Measurements from ENCODE around the gene BCAS3. TPM values are rescaled to one million over a fixed set of nuclear protein-coding genes. Genes with fewer than 3 reads are reported as not detected.

BCAS3 gene
- total RNA-seq, 1 experiment from 2014 or later = 26.3 TPM

DNA sequence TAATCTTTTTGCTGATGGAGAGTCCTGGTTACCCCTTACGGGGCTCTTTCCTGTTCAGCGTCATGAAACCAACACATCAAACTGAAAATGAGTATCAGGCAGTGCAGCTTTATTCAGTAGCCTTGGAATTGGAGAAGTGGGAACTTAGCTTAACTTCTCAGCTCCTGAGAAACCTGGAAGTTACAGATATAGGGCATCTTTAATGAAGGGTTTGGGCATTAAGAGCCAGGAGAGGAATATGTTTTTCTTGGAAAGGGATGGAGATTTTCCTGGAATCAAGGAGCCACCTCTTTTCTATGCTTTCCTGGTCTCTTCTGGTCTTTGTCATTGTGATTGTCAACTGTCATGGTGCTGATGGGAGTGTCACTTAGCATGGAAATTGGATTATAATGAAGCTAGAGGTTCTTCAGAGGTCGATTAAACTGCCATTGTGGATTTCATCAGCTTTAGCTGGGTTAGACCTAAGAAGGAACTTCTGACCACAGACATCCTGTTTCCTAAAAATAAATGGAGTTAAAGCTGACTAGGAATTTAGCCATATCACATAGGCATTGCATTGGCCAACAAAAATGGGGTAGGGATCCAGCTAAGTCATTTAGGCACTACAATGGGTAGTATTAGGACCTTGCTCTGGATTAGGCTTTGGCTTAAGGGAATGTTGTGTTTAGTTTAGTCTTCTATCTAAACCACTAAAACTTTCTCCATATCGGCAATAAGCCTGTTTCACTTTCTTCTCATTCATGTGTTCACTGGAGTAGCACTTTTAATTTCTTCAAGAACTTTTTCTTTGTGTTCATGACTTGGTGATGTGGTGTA lies 186.4 kb downstream of the BCAS3 start:
- Histone ChIP-seq H3K27me3 (ENCODE audit: insufficient read depth, low read length) (no peaks in the 10 kb centered on the region), H3K4me2 (ENCODE audit: low read length) (no peak overlapping the region), H2AFZ (ENCODE audit: low read depth, low read length, poor library complexity, severe bottlenecking) (no peak overlapping the region), H4K20me1 (ENCODE audit: insufficient read depth) (no peaks in the 10 kb centered on the region), H3K4me1 (ENCODE audit: control insufficient read depth in 1 of 2, insufficient read depth in 2 of 2, low read length in 2 of 2) (no peaks in the 10 kb centered on the region), H3K9me3 (ENCODE audit: control insufficient read depth in 1 of 2, insufficient read depth in 1 of 2, low read depth in 1 of 2, low read length in 2 of 2) (no peaks in the 10 kb centered on the region), H3K4me3 (replicated peaks in 1 of 2; ENCODE audit: low read depth in 1 of 2, low read length in 2 of 2) (no peak overlapping the region), H3K27ac (ENCODE audit: low read depth, low read length) (no peak overlapping the region), H3K9me2 (ENCODE audit: insufficient read depth) (no peaks in the 10 kb centered on the region), H3K79me2 (ENCODE audit: insufficient read depth, low read length) (no peaks in the 10 kb centered on the region), H3K9ac (ENCODE audit: low read length) (no peak overlapping the region), H3K36me3 (ENCODE audit: control insufficient read depth in 1 of 2, insufficient read depth in 2 of 2, low read length in 2 of 2) (no peaks in the 10 kb centered on the region)
- RAD21 ChIA-PET (ENCODE audit: low non-redundant PET in 1 of 2, low total read pairs in 2 of 2, uncharacterized antibody in 2 of 2, unreplicated experiment in 2 of 2) = no interaction called here
- ATAC-seq (no peak), DNase-seq (ENCODE audit: low read depth, low spot score) (no peak)
- intact Hi-C loops (cut with micrococcal nuclease) = no loop called here
- POLR2A ChIA-PET = no interaction called here
- no peak for TF ChIP-seq ZNF274 (IDR thresholded peaks at IDR 0.05; ENCODE audit: low read depth, low read length)
- no peak for TF ChIP-seq EZH2phosphoT487 (IDR thresholded peaks at IDR 0.05; ENCODE audit: borderline replicate concordance)
- TF ChIP-seq RAD21 (IDR thresholded peaks at IDR 0.05; ENCODE audit: low read depth) = no peak
- CTCF ChIA-PET = no interaction called here
- BruUV-seq (replicated peaks) = no TSS peak

DNA sequence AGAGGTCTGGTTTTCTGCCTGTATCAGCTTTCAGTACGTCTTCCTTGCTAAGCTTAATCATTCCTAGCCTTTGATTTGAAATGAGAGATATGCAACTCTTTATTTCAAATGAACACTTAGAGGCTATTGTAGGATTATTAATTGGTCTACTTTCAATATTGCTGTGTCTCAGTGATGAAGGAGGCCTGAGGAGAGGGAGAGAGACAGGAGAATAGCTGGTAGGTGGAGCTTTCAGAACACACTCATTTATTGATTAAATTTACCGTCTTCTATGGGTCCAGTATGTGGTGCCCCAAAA lies 187.0 kb downstream of the BCAS3 start:
- Histone ChIP-seq H3K4me2 (ENCODE audit: low read length) (no peak overlapping the region), H3K27me3 (ENCODE audit: insufficient read depth, low read length) (no peaks in the 10 kb centered on the region), H3K79me2 (ENCODE audit: insufficient read depth, low read length) (no peaks in the 10 kb centered on the region), H4K20me1 (ENCODE audit: insufficient read depth) (no peaks in the 10 kb centered on the region), H3K27ac (ENCODE audit: low read depth, low read length) (no peak overlapping the region), H3K9me2 (ENCODE audit: insufficient read depth) (no peaks in the 10 kb centered on the region), H3K9ac (ENCODE audit: low read length) (no peak overlapping the region), H2AFZ (ENCODE audit: low read depth, low read length, poor library complexity, severe bottlenecking) (no peak overlapping the region), H3K4me1 (ENCODE audit: control insufficient read depth in 1 of 2, insufficient read depth in 2 of 2, low read length in 2 of 2) (no peaks in the 10 kb centered on the region), H3K9me3 (ENCODE audit: control insufficient read depth in 1 of 2, insufficient read depth in 1 of 2, low read depth in 1 of 2, low read length in 2 of 2) (no peaks in the 10 kb centered on the region), H3K36me3 (ENCODE audit: control insufficient read depth in 1 of 2, insufficient read depth in 2 of 2, low read length in 2 of 2) (no peaks in the 10 kb centered on the region), H3K4me3 (replicated peaks in 1 of 2; ENCODE audit: low read depth in 1 of 2, low read length in 2 of 2) (no peak overlapping the region)
- TF ChIP-seq POLR2AphosphoS5 (IDR thresholded peaks at IDR 0.05; ENCODE audit: low read depth, low read length) = no peak
- TF ChIP-seq SIN3A (IDR thresholded peaks at IDR 0.05; ENCODE audit: low read depth) = no peak
- no peak for TF ChIP-seq SRF (IDR thresholded peaks at IDR 0.05; ENCODE audit: low read depth)
- TF ChIP-seq RAD21 (IDR thresholded peaks at IDR 0.05; ENCODE audit: low read depth) = no peak
- TF ChIP-seq, protein P1, sequence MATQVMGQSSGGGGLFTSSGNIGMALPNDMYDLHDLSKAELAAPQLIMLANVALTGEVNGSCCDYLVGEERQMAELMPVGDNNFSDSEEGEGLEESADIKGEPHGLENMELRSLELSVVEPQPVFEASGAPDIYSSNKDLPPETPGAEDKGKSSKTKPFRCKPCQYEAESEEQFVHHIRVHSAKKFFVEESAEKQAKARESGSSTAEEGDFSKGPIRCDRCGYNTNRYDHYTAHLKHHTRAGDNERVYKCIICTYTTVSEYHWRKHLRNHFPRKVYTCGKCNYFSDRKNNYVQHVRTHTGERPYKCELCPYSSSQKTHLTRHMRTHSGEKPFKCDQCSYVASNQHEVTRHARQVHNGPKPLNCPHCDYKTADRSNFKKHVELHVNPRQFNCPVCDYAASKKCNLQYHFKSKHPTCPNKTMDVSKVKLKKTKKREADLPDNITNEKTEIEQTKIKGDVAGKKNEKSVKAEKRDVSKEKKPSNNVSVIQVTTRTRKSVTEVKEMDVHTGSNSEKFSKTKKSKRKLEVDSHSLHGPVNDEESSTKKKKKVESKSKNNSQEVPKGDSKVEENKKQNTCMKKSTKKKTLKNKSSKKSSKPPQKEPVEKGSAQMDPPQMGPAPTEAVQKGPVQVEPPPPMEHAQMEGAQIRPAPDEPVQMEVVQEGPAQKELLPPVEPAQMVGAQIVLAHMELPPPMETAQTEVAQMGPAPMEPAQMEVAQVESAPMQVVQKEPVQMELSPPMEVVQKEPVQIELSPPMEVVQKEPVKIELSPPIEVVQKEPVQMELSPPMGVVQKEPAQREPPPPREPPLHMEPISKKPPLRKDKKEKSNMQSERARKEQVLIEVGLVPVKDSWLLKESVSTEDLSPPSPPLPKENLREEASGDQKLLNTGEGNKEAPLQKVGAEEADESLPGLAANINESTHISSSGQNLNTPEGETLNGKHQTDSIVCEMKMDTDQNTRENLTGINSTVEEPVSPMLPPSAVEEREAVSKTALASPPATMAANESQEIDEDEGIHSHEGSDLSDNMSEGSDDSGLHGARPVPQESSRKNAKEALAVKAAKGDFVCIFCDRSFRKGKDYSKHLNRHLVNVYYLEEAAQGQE (IDR thresholded peaks at IDR 0.05; ENCODE audit: low read depth) = no peak
- TF ChIP-seq EZH2phosphoT487 (IDR thresholded peaks at IDR 0.05; ENCODE audit: borderline replicate concordance) = no peak
- no peak for TF ChIP-seq ZFX (IDR thresholded peaks at IDR 0.05)
- no peak for TF ChIP-seq TCF7L2 (IDR thresholded peaks at IDR 0.05; ENCODE audit: borderline replicate concordance, extremely low read depth, insufficient read depth, insufficient read length)
- POLR2A ChIA-PET = no interaction called here
- CTCF ChIA-PET = no interaction called here
- DNase-seq (ENCODE audit: low read depth, low spot score) (no peak), ATAC-seq (no peak)
- RAD21 ChIA-PET (ENCODE audit: low non-redundant PET in 1 of 2, low total read pairs in 2 of 2, uncharacterized antibody in 2 of 2, unreplicated experiment in 2 of 2) = no interaction called here
- no TSS peak for BruUV-seq (replicated peaks)
- intact Hi-C loops (cut with micrococcal nuclease) = no loop called here

Data from HCT116 (cell line).